AG10803 (cell line): ENCODE results near the gene POU5F1.
"Not testable (repeated sequence)": the region's sequence is repeated elsewhere in the genome, so short reads cannot be mapped to it uniquely, and the experiment has no call there.

Experiments
- DNase-seq: peaks from one replicate; pipeline ENCODE4 v3.0.0; 2010; ENCODE audit warnings: low read depth
- H3K4me3 ChIP-seq: 2 replicates; pipeline ENCODE4 v1.5.1; 2011; ENCODE audit warnings: mild to moderate bottlenecking, low read length, control low read depth
- CTCF ChIP-seq: conservative IDR thresholded peaks from 2 replicates; pipeline ENCODE4 v1.5.1; 2011; ENCODE audit warnings: mild to moderate bottlenecking, low read length, control low read depth, inconsistent platforms

Gene POU5F1

DNA sequence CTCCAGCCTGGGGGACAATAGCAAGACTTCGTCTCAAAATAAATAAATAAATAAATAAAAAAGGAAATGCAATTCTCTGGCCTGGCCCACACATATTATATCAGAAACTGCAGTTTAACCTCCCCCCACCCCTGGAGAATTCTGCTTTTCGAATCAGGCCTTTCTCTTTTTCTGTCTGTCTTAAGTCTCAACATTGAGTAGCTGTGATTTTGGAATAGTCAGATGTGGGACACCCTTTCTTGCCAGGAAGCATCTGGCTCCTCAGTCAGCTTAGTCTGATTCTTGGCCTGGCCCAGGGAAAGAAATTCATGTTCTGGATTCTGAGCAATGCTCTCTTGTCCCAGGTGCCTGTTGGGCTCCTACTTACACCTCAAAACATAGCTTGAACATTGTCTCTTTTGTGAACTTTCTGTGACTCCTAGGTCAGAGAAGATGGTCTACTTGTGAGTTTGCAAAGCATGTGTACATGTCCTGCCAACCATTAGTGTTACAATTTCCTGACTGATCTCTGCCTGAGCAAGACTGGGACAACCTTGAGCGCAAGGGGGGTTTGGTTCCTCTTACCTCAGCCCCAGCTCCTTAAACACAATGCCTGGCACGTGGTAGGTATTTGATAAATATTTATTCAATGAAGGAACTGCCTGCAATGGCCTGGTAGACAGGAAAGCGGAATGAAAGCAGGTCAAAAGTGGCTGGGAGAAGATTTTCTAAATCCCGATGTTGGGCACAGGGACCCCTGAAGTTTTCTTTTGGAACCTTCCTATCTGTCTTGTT lies 23.8 kb upstream of the POU5F1 start:
- no peak for DNase-seq
- H3K4me3 ChIP-seq, result no peak overlapping the region
- no peak for TF ChIP-seq CTCF

- no peak for DNase-seq
- TF ChIP-seq CTCF, result no peak
- H3K4me3 ChIP-seq, result no peak overlapping the region
Observed at GRCh38 chr6:31193206-31193605, 22.7 kb upstream of the POU5F1 start.

DNA sequence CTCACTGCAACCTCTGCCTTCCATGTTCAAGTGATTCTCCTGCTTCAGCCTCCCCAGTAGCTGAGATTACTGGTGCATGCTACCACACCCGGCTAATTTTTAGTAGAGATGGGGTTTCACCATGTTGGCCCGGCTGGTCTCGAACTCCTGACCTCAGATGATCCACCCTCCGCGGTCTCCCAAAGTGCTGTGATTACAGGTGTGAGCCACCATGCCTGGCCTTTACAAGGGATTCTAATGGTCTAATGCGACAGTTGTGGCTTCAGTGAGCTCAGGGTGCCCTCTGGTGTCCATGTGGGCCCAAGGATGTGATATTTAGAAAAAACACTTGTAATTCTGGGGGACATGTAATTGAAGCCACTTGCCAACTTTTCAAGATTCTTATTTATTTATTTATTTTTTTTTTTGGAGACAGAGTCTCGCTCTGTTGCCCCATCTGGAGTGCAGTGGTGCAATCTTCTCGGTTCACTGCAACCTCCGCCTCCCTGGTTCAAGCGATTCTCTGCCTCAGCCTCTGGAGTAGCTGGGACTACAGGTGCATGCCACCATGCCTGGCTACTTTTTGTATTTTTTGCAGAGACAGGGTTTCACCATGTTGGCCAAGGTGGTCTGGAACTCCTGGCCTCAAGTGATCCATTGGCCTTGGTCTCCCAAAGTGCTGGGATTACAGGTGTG lies 22.1 kb upstream of the POU5F1 start:
- not testable (repeated sequence) for H3K4me3 ChIP-seq
- peak; percentile 64 for DNase-seq
- peak; percentile 73 for TF ChIP-seq CTCF

GRCh38 chr6:31190488-31190887 lies 20.0 kb upstream of the POU5F1 start:
- no peak overlapping the region for H3K4me3 ChIP-seq
- no peak for DNase-seq
- no peak for TF ChIP-seq CTCF

DNA sequence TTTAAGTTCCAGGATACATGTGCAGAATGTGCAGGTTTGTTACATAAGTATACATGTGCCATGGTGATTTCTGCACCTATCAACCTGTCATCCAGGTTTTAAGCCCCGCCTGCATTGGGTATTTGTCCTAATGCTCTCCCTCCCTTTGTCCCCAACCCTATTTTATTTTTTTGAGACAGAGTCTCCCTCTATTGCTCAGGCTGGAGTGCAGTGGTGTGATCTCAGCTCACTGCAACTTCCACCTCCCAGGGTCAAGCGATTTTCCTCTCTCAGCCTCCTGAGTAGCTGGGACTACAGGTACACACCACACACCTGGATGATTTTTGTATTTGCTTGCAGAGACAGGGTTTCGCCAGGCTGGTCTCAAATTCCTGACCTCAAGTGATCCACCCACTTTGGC lies 18.7 kb upstream of the POU5F1 start:
- DNase-seq, H3K4me3 ChIP-seq: not testable (repeated sequence)

- no peak for TF ChIP-seq CTCF
- H3K4me3 ChIP-seq, result no peak overlapping the region
- no peak for DNase-seq
Observed at GRCh38 chr6:31187780-31188194, 17.3 kb upstream of the POU5F1 start.

DNA sequence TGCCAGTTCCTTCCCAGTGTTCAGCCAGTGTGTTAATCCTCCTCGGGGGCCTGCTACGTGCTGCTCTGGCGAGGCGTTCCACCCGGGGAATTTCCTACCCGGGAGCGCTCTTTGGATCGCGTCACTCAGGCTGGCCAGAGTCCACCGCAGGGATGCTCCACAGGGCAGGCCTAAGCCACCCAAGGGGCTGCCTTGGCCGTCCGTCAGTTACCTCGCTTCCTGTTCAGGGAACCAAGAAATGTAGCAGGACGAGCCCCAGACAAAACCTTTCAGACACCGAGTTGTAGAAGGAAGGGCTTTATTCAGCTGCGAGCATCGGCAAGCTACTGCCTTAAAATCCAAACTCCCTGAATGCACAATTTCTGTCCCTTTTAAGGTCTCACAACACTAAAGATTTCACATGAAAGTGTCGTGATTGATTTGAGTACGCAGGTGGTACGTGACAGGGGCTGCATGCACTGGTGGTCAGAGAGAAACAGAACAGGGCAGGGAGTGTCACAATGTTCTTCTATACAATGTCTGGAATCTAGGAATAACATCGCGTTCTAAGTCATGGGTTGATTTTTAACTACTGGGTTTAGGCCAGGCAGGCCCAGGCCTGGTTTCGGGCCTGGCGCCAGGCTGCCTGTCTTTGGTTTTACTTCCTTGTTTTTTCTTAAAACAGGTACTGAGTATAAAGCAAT lies 15.7 kb upstream of the POU5F1 start:
- no peak overlapping the region for H3K4me3 ChIP-seq

GRCh38 chr6:31185695-31186051 lies 15.2 kb upstream of the POU5F1 start:
- not testable (repeated sequence) for DNase-seq, H3K4me3 ChIP-seq

More for the DNA sequence above, 15.7 kb upstream of the POU5F1 start:
- DNase-seq, result no peak
- no peak for TF ChIP-seq CTCF

DNA sequence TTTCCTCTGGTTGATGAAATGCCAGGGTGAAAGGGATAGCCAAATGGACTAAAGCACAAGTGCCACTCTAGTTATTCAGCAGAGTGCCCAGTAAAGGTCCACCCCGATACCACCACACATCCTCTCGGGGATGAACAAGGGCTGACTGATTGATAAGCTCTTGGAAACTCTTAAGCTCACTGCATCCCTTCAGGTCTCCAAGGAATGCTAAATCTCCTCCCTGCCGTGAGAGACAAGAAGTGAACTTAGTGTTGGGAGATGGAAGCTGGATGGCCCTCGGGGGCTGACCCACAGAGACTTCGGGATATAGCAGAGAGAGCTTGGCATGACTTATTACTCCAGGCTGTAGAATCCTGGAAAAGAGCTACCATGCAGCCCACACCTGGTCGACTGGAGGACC lies 13.4 kb upstream of the POU5F1 start:
- not testable (repeated sequence) for H3K4me3 ChIP-seq, DNase-seq

DNA sequence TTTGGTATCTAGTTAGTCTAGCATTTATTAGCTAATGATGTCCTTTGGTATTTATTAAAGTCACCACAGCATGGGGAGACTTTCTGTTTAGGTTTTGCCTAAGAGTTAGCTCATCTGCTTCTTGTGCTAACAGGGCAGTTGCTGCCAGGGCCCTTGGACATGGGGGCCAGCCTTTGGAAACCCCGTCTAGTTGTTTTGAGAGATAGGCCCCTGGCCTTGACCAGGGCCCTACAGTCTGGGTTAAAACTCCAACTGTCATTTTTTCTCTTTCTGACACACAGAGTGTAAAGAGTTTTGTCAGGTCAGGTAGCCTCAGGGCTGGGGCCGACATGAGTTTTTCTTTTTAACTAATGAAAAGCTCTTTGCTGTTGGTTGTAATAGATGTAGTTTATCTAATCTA lies 12.8 kb upstream of the POU5F1 start:
- not testable (repeated sequence) for DNase-seq, H3K4me3 ChIP-seq
